ENCODE measurements around the gene DMXL2.

Gene DMXL2
- long read RNA-seq, partial matches to known transcripts: 40 of 53 reads
- long read RNA-seq, other reads (novel, unspliced or antisense): 13 of 53 reads

- TF ChIP-seq REST (IDR thresholded peaks at IDR 0.05; ENCODE audit: insufficient replicate concordance, low read depth): peak; percentile 35
- no peak for TF ChIP-seq CTCF (IDR thresholded peaks at IDR 0.05; ENCODE audit: insufficient read depth, low read length)
- no peak for TF ChIP-seq POLR2AphosphoS5 (IDR thresholded peaks at IDR 0.05; ENCODE audit: low read depth)
- no peak for TF ChIP-seq SPI1 (IDR thresholded peaks at IDR 0.05; ENCODE audit: borderline replicate concordance, low read depth)
- 0 out of 2 replicates have a peak, but pooled peaks have one; percentile 21 for TF ChIP-seq GABPA (IDR thresholded peaks at IDR 0.05; ENCODE audit: low read depth)
- DNase-seq (ENCODE audit: low read depth in 1 of 2, low spot score in 1 of 2): peak; percentile 79 to 88
- Histone ChIP-seq H3K4me3 (replicated peaks; ENCODE audit: insufficient read depth, low read length) (peak within 1 kb of the TSS; percentile 81), H3K27ac (replicated peaks) (peak within 1 kb of the TSS; percentile 98), H3K27me3 (ENCODE audit: insufficient read depth, poor library complexity, severe bottlenecking) (no peaks in the 10 kb centered on the region)
These were observed at the start of gene DMXL2 for GRCh38 chr15:51622604-51623370. Gene DMXL2, minus strand, starts transcription at chr15:51622771. Its CDS starts 226 bp downstream, at chr15:51622545.

- H3K4me3 ChIP-seq (replicated peaks; ENCODE audit: insufficient read depth, low read length): no peak overlapping the region
- no peak overlapping the region for H3K27ac ChIP-seq (replicated peaks)
- TF ChIP-seq SPI1 (IDR thresholded peaks at IDR 0.05; ENCODE audit: borderline replicate concordance, low read depth): peak; percentile 84
- TF ChIP-seq POLR2AphosphoS5 (IDR thresholded peaks at IDR 0.05; ENCODE audit: low read depth): no peak
- peak; percentile 26 to 36 for DNase-seq (ENCODE audit: low read depth in 1 of 2, low spot score in 1 of 2)
- no peaks in the 10 kb centered on the region for H3K27me3 ChIP-seq (ENCODE audit: insufficient read depth, poor library complexity, severe bottlenecking)
These were observed 49.6 kb upstream of the DMXL2 start for GRCh38 chr15:51672155-51672687.

GRCh38 chr15:51669381-51669780, 46.8 kb upstream of the DMXL2 start:
- H3K27me3 ChIP-seq (ENCODE audit: insufficient read depth, poor library complexity, severe bottlenecking): no peaks in the 10 kb centered on the region
- no peak for DNase-seq (ENCODE audit: low read depth in 1 of 2, low spot score in 1 of 2)
- no peak overlapping the region for H3K4me3 ChIP-seq (replicated peaks; ENCODE audit: insufficient read depth, low read length)
- TF ChIP-seq POLR2AphosphoS5 (IDR thresholded peaks at IDR 0.05; ENCODE audit: low read depth): no peak
- TF ChIP-seq SPI1 (IDR thresholded peaks at IDR 0.05; ENCODE audit: borderline replicate concordance, low read depth): no peak
- TF ChIP-seq GABPA (IDR thresholded peaks at IDR 0.05; ENCODE audit: low read depth): no peak
- TF ChIP-seq CTCF (IDR thresholded peaks at IDR 0.05; ENCODE audit: insufficient read depth, low read length): no peak
- TF ChIP-seq REST (IDR thresholded peaks at IDR 0.05; ENCODE audit: insufficient replicate concordance, low read depth): no peak
- no peak overlapping the region for H3K27ac ChIP-seq (replicated peaks)

GRCh38 chr15:51668446-51668845, 45.9 kb upstream of the DMXL2 start:
- TF ChIP-seq POLR2AphosphoS5 (IDR thresholded peaks at IDR 0.05; ENCODE audit: low read depth) (no peak), GABPA (IDR thresholded peaks at IDR 0.05; ENCODE audit: low read depth) (no peak), REST (IDR thresholded peaks at IDR 0.05; ENCODE audit: insufficient replicate concordance, low read depth) (no peak), CTCF (IDR thresholded peaks at IDR 0.05; ENCODE audit: insufficient read depth, low read length) (no peak), SPI1 (IDR thresholded peaks at IDR 0.05; ENCODE audit: borderline replicate concordance, low read depth) (no peak)

More at GRCh38 chr15:51668446-51668845, 45.9 kb upstream of the DMXL2 start:
- Histone ChIP-seq H3K27me3 (ENCODE audit: insufficient read depth, poor library complexity, severe bottlenecking) (no peaks in the 10 kb centered on the region), H3K4me3 (replicated peaks; ENCODE audit: insufficient read depth, low read length) (no peak overlapping the region), H3K27ac (replicated peaks) (no peak overlapping the region)
- no peak for DNase-seq (ENCODE audit: low read depth in 1 of 2, low spot score in 1 of 2)
